Neural progenitor cell (in vitro differentiated cells): ENCODE measurements around the gene CEBPA. TPM values are rescaled to one million over a fixed set of nuclear protein-coding genes. Genes with fewer than 3 reads are reported as not detected.

Experiments
- DNase-seq: peaks from one replicate; pipeline ENCODE4 v3.0.0-alpha.2; 2016; ENCODE audit warnings: low spot score
- H2AFZ ChIP-seq: fragments of 200-600 bp; sonication (generic); replicated peaks from 2 replicates; pipeline ENCODE4 v1.6.1; 2016; ENCODE audit warnings: antibody characterized with exemption
- H3F3A ChIP-seq: fragments of 200-600 bp; sonication (generic); 2 replicates; pipeline ENCODE4 v1.6.1; 2016; ENCODE audit warnings: antibody characterized with exemption, low read depth
- H3K27ac ChIP-seq: fragments of 200-600 bp; sonication (generic); 2 replicates; pipeline ENCODE4 v1.5.1; 2016; ENCODE audit warnings: mild to moderate bottlenecking
- H3K27me3 ChIP-seq: fragments of 200-600 bp; sonication (generic); 2 replicates; pipeline ENCODE4 v1.6.1; 2016; ENCODE audit warnings: mild to moderate bottlenecking, moderate library complexity
- H3K36me3 ChIP-seq: fragments of 200-600 bp; sonication (generic); 2 replicates; pipeline ENCODE4 v1.5.1; 2016
- H3K4me1 ChIP-seq: fragments of 200-600 bp; sonication (generic); 2 replicates; pipeline ENCODE4 v1.6.1; 2016; ENCODE audit warnings: mixed run types
- H3K4me2 ChIP-seq: fragments of 200-600 bp; sonication (generic); 2 replicates; pipeline ENCODE4 v1.6.1; 2016
- H3K4me3 ChIP-seq: fragments of 200-600 bp; sonication (generic); 2 replicates; pipeline ENCODE4 v1.5.1; 2016
- H3K79me2 ChIP-seq: fragments of 200-600 bp; sonication (generic); 2 replicates; pipeline ENCODE4 v1.6.1; 2016; ENCODE audit warnings: low read depth
- H3K9ac ChIP-seq: fragments of 200-600 bp; sonication (generic); 2 replicates; pipeline ENCODE4 v1.6.1; 2016
- H3K9me3 ChIP-seq: fragments of 200-600 bp; sonication (generic); 2 replicates; pipeline ENCODE4 v1.5.1; 2016; ENCODE audit warnings: low read depth
- H4K20me1 ChIP-seq: fragments of 200-600 bp; sonication (generic); 2 replicates; pipeline ENCODE4 v1.6.1; 2016; ENCODE audit warnings: low read depth
- H3K27ac Mint-ChIP-seq: 3 replicates; pipeline ENCODE4 v1.8.0; 2021; ENCODE audit warnings: mixed read lengths
- H3K27me3 Mint-ChIP-seq: 2 replicates; pipeline ENCODE4 v1.8.0; 2022; ENCODE audit warnings: low read depth, mild to moderate bottlenecking, inconsistent platforms, moderate library complexity, mixed read lengths; ENCODE audit not compliant: insufficient read depth
- H3K36me3 Mint-ChIP-seq: 3 replicates; pipeline ENCODE4 v1.8.0; 2021; ENCODE audit warnings: mixed read lengths
- H3K4me1 Mint-ChIP-seq: 3 replicates; pipeline ENCODE4 v1.8.0; 2021; ENCODE audit warnings: mixed read lengths
- H3K4me3 Mint-ChIP-seq: 3 replicates; pipeline ENCODE4 v1.8.0; 2021; ENCODE audit warnings: mild to moderate bottlenecking, moderate library complexity, mixed read lengths
- H3K9me3 Mint-ChIP-seq: 3 replicates; pipeline ENCODE4 v1.8.0; 2020; ENCODE audit warnings: mixed read lengths
- EZH2 ChIP-seq: fragments of 200-600 bp; sonication (generic); IDR thresholded peaks from 2 replicates; pipeline ENCODE4 v1.6.1; 2017; ENCODE audit warnings: antibody characterized with exemption, mild to moderate bottlenecking, moderate library complexity
- EZH2phosphoT487 ChIP-seq: fragments of 200-600 bp; sonication (generic); IDR thresholded peaks from 2 replicates; pipeline ENCODE4 v1.6.1; 2017; ENCODE audit warnings: antibody characterized with exemption
- total RNA-seq: library from RNA; depleted of rRNA; stranded (reverse); fragments of >200 nt; gene quantifications from 2 replicates; pipeline ENCODE4 v1.2.3, GENCODE V29; 2015; ENCODE audit warnings: low replicate concordance
- TF ChIP-seq, protein P1 (sequence below): fragments of 200-600 bp; sonication (generic); IDR thresholded peaks from 2 replicates; pipeline ENCODE4 v1.5.1; 2017; ENCODE audit warnings: antibody characterized with exemption, mild to moderate bottlenecking

Gene CEBPA
- total RNA-seq, 1 donor from 2014 or later = 0.71 TPM

DNA sequence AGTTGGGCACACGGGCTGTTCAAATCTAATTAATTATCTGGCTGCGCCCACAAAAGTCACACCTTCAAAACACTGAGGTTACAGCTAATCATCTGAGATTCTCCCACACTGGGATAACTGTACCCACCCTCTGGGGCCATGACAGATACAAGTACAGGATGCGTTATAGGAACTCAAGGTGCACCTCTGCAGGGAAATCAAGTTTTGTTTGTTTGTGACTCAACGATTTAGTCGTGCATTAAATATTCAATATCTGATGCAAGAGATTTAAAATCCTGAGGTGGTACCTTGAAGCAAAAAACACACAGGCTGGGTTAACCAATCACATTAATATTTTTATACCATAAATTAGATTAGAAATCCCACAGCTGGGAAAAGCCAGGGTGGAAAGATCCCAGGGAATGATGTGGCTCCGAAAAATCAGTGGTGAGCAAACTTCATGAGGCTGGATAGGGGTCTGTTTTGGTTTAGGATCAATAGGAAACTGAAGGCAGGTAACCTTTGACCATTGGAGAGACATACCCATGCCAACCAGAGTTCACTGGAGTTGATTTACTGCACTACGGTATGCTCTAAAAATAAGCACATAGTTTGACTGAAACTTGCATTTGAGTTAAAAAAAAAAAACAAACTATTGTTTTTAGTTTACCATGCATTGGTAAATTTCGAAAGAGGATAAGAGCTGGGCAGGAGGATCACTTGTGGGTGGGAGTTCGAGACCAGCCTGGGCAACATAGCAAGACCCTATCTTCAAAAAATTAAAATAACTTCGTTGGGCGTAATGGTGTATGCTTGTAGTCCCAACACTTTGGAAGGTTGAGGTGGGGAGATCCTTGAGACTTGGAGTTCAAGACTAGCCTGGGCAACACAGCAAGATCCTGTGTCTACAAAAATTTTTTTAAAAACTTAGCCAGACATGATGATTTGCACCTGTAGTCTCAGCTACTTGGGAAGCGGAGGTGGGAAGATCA, 47.3 kb upstream of the CEBPA start:
- peaks cover under 1% of the 10 kb centered on the region for H3K4me1 ChIP-seq
- H3K9me3 ChIP-seq = no peaks in the 10 kb centered on the region
- H3K36me3 ChIP-seq = no peaks in the 10 kb centered on the region
- no peak overlapping the region for H3K4me3 Mint-ChIP-seq
- no peaks in the 10 kb centered on the region for H3K36me3 Mint-ChIP-seq
- no peak overlapping the region for H3K4me3 ChIP-seq
- H3K27ac Mint-ChIP-seq = no peak overlapping the region
- H3K27me3 ChIP-seq = peaks cover 8% of the 10 kb centered on the region
- H3K27me3 Mint-ChIP-seq = peaks cover 10% of the 10 kb centered on the region
- peaks cover 3% of the 10 kb centered on the region for H3K4me1 Mint-ChIP-seq
- H3K9me3 Mint-ChIP-seq = peaks cover 2% of the 10 kb centered on the region
- DNase-seq = no peak
- H4K20me1 ChIP-seq = no peaks in the 10 kb centered on the region
- H3K9ac ChIP-seq = no peak overlapping the region
- H3K79me2 ChIP-seq = no peaks in the 10 kb centered on the region
- H2AFZ ChIP-seq = no peak overlapping the region
- no peak overlapping the region for H3K27ac ChIP-seq
- H3F3A ChIP-seq = peaks cover 4% of the 10 kb centered on the region
- H3K4me2 ChIP-seq = no peak overlapping the region
- TF ChIP-seq EZH2phosphoT487 (no peak), EZH2 (no peak)
- TF ChIP-seq, protein P1, sequence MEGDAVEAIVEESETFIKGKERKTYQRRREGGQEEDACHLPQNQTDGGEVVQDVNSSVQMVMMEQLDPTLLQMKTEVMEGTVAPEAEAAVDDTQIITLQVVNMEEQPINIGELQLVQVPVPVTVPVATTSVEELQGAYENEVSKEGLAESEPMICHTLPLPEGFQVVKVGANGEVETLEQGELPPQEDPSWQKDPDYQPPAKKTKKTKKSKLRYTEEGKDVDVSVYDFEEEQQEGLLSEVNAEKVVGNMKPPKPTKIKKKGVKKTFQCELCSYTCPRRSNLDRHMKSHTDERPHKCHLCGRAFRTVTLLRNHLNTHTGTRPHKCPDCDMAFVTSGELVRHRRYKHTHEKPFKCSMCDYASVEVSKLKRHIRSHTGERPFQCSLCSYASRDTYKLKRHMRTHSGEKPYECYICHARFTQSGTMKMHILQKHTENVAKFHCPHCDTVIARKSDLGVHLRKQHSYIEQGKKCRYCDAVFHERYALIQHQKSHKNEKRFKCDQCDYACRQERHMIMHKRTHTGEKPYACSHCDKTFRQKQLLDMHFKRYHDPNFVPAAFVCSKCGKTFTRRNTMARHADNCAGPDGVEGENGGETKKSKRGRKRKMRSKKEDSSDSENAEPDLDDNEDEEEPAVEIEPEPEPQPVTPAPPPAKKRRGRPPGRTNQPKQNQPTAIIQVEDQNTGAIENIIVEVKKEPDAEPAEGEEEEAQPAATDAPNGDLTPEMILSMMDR = no peak

DNA sequence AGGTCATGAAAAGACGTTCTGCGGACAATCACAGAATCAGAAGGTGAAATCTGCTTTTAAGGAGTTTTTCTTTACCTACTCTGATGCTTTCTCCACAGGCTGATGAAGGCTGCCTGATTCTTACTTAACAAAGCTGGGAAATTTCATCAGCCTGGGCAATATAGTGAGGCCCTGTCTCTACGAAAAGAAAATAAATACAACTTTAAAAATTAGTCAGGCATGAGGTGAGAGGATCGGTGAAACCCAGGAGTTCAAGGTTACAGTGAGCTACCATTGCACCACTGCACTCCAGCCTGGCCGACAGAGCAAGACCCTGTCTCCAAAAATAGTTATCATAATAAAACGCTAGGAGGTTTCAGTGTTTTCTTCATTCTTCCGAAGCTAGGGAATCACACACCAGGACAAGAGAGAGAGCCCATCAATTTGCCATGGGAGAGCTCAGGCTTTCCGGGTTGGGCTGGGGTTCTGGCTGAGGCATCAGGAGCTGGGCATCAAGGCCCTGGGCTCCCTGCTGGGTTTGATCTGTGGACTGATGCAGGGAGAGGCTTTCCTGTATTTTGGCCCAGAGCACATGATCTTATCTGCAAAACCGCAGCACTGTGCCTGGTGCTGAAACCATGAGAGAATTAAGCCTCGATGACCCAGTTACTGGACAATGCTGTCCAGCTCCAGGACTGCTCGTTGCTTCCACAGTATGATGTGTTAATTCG, 46.1 kb upstream of the CEBPA start:
- no peak overlapping the region for H3K4me3 Mint-ChIP-seq
- H3K36me3 Mint-ChIP-seq = no peaks in the 10 kb centered on the region
- Histone ChIP-seq H3K9me3 (no peaks in the 10 kb centered on the region), H3K4me2 (no peak overlapping the region), H3K27ac (no peak overlapping the region), H3F3A (peaks cover 4% of the 10 kb centered on the region), H3K27me3 (peaks cover 8% of the 10 kb centered on the region), H2AFZ (no peak overlapping the region), H3K9ac (no peak overlapping the region), H3K79me2 (no peaks in the 10 kb centered on the region), H3K36me3 (no peaks in the 10 kb centered on the region), H3K4me3 (no peak overlapping the region), H3K4me1 (peaks cover 10% of the 10 kb centered on the region), H4K20me1 (no peaks in the 10 kb centered on the region)
- peaks cover 10% of the 10 kb centered on the region for H3K27me3 Mint-ChIP-seq
- no peak for DNase-seq
- H3K4me1 Mint-ChIP-seq = peaks cover 11% of the 10 kb centered on the region
- TF ChIP-seq, protein P1 = no peak
- TF ChIP-seq EZH2 (no peak), EZH2phosphoT487 (no peak)
- H3K27ac Mint-ChIP-seq = no peak overlapping the region
- H3K9me3 Mint-ChIP-seq = no peaks in the 10 kb centered on the region

DNA sequence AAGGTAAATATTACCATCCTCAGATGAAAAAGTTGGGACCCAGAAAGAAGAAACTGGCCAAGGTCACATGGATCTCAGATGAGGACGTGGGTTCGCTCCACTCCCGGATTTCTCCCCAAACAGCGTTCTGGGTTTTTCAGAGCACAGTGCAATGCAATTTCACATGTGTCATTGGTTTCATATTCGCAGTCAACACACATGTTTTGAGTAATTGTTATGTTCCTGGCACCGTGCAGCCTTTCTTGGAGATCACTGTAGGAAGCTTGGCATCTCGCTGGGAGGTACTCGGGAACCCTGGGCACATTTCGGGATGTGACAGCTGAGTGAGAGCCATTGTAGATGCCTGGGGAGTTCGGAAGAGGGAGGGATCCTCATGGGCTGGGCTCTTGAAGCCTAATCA, 45.0 kb upstream of the CEBPA start:
- Mint-ChIP-seq H3K4me1 (peaks cover 11% of the 10 kb centered on the region), H3K4me3 (no peak overlapping the region), H3K36me3 (no peaks in the 10 kb centered on the region), H3K27me3 (peaks cover 13% of the 10 kb centered on the region), H3K9me3 (no peaks in the 10 kb centered on the region), H3K27ac (no peak overlapping the region)
- no peak for DNase-seq
- H2AFZ ChIP-seq = no peak overlapping the region
- H3K27ac ChIP-seq = no peak overlapping the region
- no peak overlapping the region for H3K4me3 ChIP-seq
- H3K4me1 ChIP-seq = peaks cover 10% of the 10 kb centered on the region
- no peak overlapping the region for H3K9ac ChIP-seq
- peaks cover 4% of the 10 kb centered on the region for H3F3A ChIP-seq
- H3K79me2 ChIP-seq = no peaks in the 10 kb centered on the region
- H3K36me3 ChIP-seq = no peaks in the 10 kb centered on the region
- H3K4me2 ChIP-seq = no peak overlapping the region
- H4K20me1 ChIP-seq = no peaks in the 10 kb centered on the region
- TF ChIP-seq EZH2 = no peak
- TF ChIP-seq, protein P1 = no peak
- TF ChIP-seq EZH2phosphoT487 = no peak
- H3K9me3 ChIP-seq = no peaks in the 10 kb centered on the region
- H3K27me3 ChIP-seq = peaks cover 8% of the 10 kb centered on the region
